ENCODE measurements around the gene RABL6. TPM values are rescaled to one million over a fixed set of nuclear protein-coding genes. Genes with fewer than 3 reads are reported as not detected.

The RABL6 gene
- total RNA-seq, 2 donors from 2014 or later = 159 to 206 TPM

- no peak for TF ChIP-seq CTCF (conservative IDR thresholded peaks at IDR 0.05)
- Mint-ChIP-seq H3K27ac (no peak overlapping the region), H3K36me3 (ENCODE audit: low read depth) (peaks cover 71% of the 10 kb centered on the region), H3K27me3 (ENCODE audit: insufficient read depth) (no peaks in the 10 kb centered on the region), H3K4me3 (no peak overlapping the region), H3K4me1 (peaks cover 7% of the 10 kb centered on the region), H3K9me3 (no peaks in the 10 kb centered on the region)
- no peak overlapping the region for H3K27ac ChIP-seq (ENCODE audit: low read depth, low read length)
- WGBS, 2 experiments (ENCODE audit: insufficient coverage in 1 of 2, insufficient read length in 1 of 2) = 95 to 99% methylated on average over 11 to 13 of the region's 13 CpGs
- H3K27me3 ChIP-seq (ENCODE audit: control insufficient read depth, insufficient read depth, low read length, poor library complexity, severe bottlenecking) = no peaks in the 10 kb centered on the region
- H3K9ac ChIP-seq (ENCODE audit: extremely low read depth, low read length, poor library complexity, severe bottlenecking) = no peak overlapping the region
- H3K9me3 ChIP-seq (ENCODE audit: control insufficient read depth, low read length) = no peaks in the 10 kb centered on the region
- no peak for DNase-seq
- H3K4me3 ChIP-seq (ENCODE audit: low read length) = no peak overlapping the region
- peaks cover under 1% of the 10 kb centered on the region for H3K4me1 ChIP-seq (ENCODE audit: control insufficient read depth, insufficient read depth, low read length)
- H3K36me3 ChIP-seq (ENCODE audit: control insufficient read depth, insufficient read depth, low read length) = peaks cover 69% of the 10 kb centered on the region
Observed at GRCh38 chr9:136814725-136815421, 7.1 kb downstream of the RABL6 start.

- H3K27me3 ChIP-seq (ENCODE audit: control insufficient read depth, insufficient read depth, low read length, poor library complexity, severe bottlenecking) = no peaks in the 10 kb centered on the region
- no peaks in the 10 kb centered on the region for H3K27me3 Mint-ChIP-seq (ENCODE audit: insufficient read depth)
- no peak for TF ChIP-seq CTCF (conservative IDR thresholded peaks at IDR 0.05)
- H3K4me1 Mint-ChIP-seq = peaks cover 3% of the 10 kb centered on the region
- no peak overlapping the region for H3K4me3 ChIP-seq (ENCODE audit: low read length)
- H3K36me3 ChIP-seq (ENCODE audit: control insufficient read depth, insufficient read depth, low read length) = peaks cover 65% of the 10 kb centered on the region
- 0% methylated on average over 1 of the region's 1 CpG for WGBS, 2 experiments (ENCODE audit: insufficient coverage in 1 of 2, insufficient read length in 1 of 2)
- H3K27ac ChIP-seq (ENCODE audit: low read depth, low read length) = no peak overlapping the region
- H3K9me3 Mint-ChIP-seq = no peaks in the 10 kb centered on the region
- H3K9me3 ChIP-seq (ENCODE audit: control insufficient read depth, low read length) = no peaks in the 10 kb centered on the region
- H3K27ac Mint-ChIP-seq = no peak overlapping the region
- no peak overlapping the region for H3K9ac ChIP-seq (ENCODE audit: extremely low read depth, low read length, poor library complexity, severe bottlenecking)
- H3K36me3 Mint-ChIP-seq (ENCODE audit: low read depth) = peaks cover 68% of the 10 kb centered on the region
- no peaks in the 10 kb centered on the region for H3K4me1 ChIP-seq (ENCODE audit: control insufficient read depth, insufficient read depth, low read length)
- DNase-seq = no peak
- no peak overlapping the region for H3K4me3 Mint-ChIP-seq
Observed at GRCh38 chr9:136815422-136815782, 7.7 kb downstream of the RABL6 start.

GRCh38 chr9:136820971-136821825 lies 13.4 kb downstream of the RABL6 start:
- Mint-ChIP-seq H3K27me3 (ENCODE audit: insufficient read depth) (peaks cover 3% of the 10 kb centered on the region), H3K4me1 (peaks cover 10% of the 10 kb centered on the region), H3K4me3 (peak overlapping the region; percentile 55), H3K36me3 (ENCODE audit: low read depth) (peaks cover 50% of the 10 kb centered on the region), H3K27ac (peak overlapping the region; percentile 38), H3K9me3 (no peaks in the 10 kb centered on the region)
- 30 to 37% methylated on average over 32 to 83 of the region's 83 CpGs for WGBS, 2 experiments (ENCODE audit: insufficient coverage in 1 of 2, insufficient read length in 1 of 2)
- peak; percentile 75 for DNase-seq
- Histone ChIP-seq H3K27me3 (ENCODE audit: control insufficient read depth, insufficient read depth, low read length, poor library complexity, severe bottlenecking) (no peaks in the 10 kb centered on the region), H3K4me1 (ENCODE audit: control insufficient read depth, insufficient read depth, low read length) (peaks cover 3% of the 10 kb centered on the region), H3K27ac (ENCODE audit: low read depth, low read length) (no peak overlapping the region), H3K9me3 (ENCODE audit: control insufficient read depth, low read length) (no peaks in the 10 kb centered on the region), H3K36me3 (ENCODE audit: control insufficient read depth, insufficient read depth, low read length) (peaks cover 47% of the 10 kb centered on the region), H3K9ac (ENCODE audit: extremely low read depth, low read length, poor library complexity, severe bottlenecking) (no peak overlapping the region), H3K4me3 (ENCODE audit: low read length) (peak overlapping the region; percentile 1)
- TF ChIP-seq CTCF (conservative IDR thresholded peaks at IDR 0.05) = peak; percentile 19

All from endodermal cell (in vitro differentiated cells).